ENCODE measurements around the gene CTNNA3.
A peak's percentile ranks its signal among the peaks of the same experiment; 100 is the strongest.
"Not testable (repeated sequence)": the region's sequence is repeated elsewhere in the genome, so short reads cannot be mapped to it uniquely, and the experiment has no call there.

Gene CTNNA3

GRCh38 chr10:67573484-67573883 lies 122.5 kb downstream of the CTNNA3 start:
- no peak for DNase-seq (ENCODE audit: low read depth)
- no peak overlapping the region for H3K4me3 ChIP-seq (ENCODE audit: low read length)
- no peak for TF ChIP-seq CTCF (conservative IDR thresholded peaks at IDR 0.05; ENCODE audit: low read depth, low read length)

- TF ChIP-seq CTCF (conservative IDR thresholded peaks at IDR 0.05; ENCODE audit: low read depth, low read length), result no peak
- DNase-seq (ENCODE audit: low read depth), result no peak
- no peak overlapping the region for H3K4me3 ChIP-seq (ENCODE audit: low read length)
Observed at GRCh38 chr10:67571503-67571902, 124.5 kb downstream of the CTNNA3 start.

- DNase-seq (ENCODE audit: low read depth); H3K4me3 ChIP-seq (ENCODE audit: low read length): not testable (repeated sequence)
Observed at GRCh38 chr10:67558311-67558710, 137.7 kb downstream of the CTNNA3 start.

GRCh38 chr10:67553254-67553653 lies 142.7 kb downstream of the CTNNA3 start:
- no peak for TF ChIP-seq CTCF (conservative IDR thresholded peaks at IDR 0.05; ENCODE audit: low read depth, low read length)
- no peak overlapping the region for H3K4me3 ChIP-seq (ENCODE audit: low read length)

GRCh38 chr10:67550838-67551402 lies 145.1 kb downstream of the CTNNA3 start:
- DNase-seq (ENCODE audit: low read depth), result no peak
- H3K4me3 ChIP-seq (ENCODE audit: low read length), result no peak overlapping the region
- TF ChIP-seq CTCF (conservative IDR thresholded peaks at IDR 0.05; ENCODE audit: low read depth, low read length), result no peak

More at GRCh38 chr10:67553254-67553653, 142.7 kb downstream of the CTNNA3 start:
- no peak for DNase-seq (ENCODE audit: low read depth)

GRCh38 chr10:67550046-67550445 lies 145.9 kb downstream of the CTNNA3 start:
- no peak overlapping the region for H3K4me3 ChIP-seq (ENCODE audit: low read length)
- no peak for DNase-seq (ENCODE audit: low read depth)

GRCh38 chr10:67549390-67549789 lies 146.6 kb downstream of the CTNNA3 start:
- TF ChIP-seq CTCF (conservative IDR thresholded peaks at IDR 0.05; ENCODE audit: low read depth, low read length), result no peak
- DNase-seq (ENCODE audit: low read depth), result peak; percentile 76
- peak overlapping the region; percentile 7 for H3K4me3 ChIP-seq (ENCODE audit: low read length)

More at GRCh38 chr10:67550046-67550445, 145.9 kb downstream of the CTNNA3 start:
- no peak for TF ChIP-seq CTCF (conservative IDR thresholded peaks at IDR 0.05; ENCODE audit: low read depth, low read length)

Measured in retinal pigment epithelial cell (primary cell).